ENCODE data around the gene RAB3D.

The RAB3D gene

GRCh38 chr19:11295180-11295579, 44.3 kb downstream of the RAB3D start:
- DNase-seq (ENCODE audit: low read depth in 1 of 2, low spot score in 1 of 2), result no peak
- TF ChIP-seq JUND (IDR thresholded peaks at IDR 0.05; ENCODE audit: low read depth), result no peak
- in situ Hi-C loops (cut with HindIII; ENCODE audit: low pct_unique_long_range_greater_than_20kb, low sequenced_read_pairs), result no loop called here

GRCh38 chr19:11293433-11294389, 45.7 kb downstream of the RAB3D start:
- no peak for TF ChIP-seq JUND (IDR thresholded peaks at IDR 0.05; ENCODE audit: low read depth)
- peak; percentile 75 to 92 for DNase-seq (ENCODE audit: low read depth in 1 of 2, low spot score in 1 of 2)
- in situ Hi-C loops (cut with HindIII; ENCODE audit: low pct_unique_long_range_greater_than_20kb, low sequenced_read_pairs), result no loop called here

- no peak for TF ChIP-seq JUND (IDR thresholded peaks at IDR 0.05; ENCODE audit: low read depth)
- in situ Hi-C loops (cut with HindIII; ENCODE audit: low pct_unique_long_range_greater_than_20kb, low sequenced_read_pairs), result no loop called here
- no peak for DNase-seq (ENCODE audit: low read depth in 1 of 2, low spot score in 1 of 2)
These were observed 47.5 kb downstream of the RAB3D start for GRCh38 chr19:11291991-11292390.

GRCh38 chr19:11291415-11291814, 48.0 kb downstream of the RAB3D start:
- DNase-seq (ENCODE audit: low read depth in 1 of 2, low spot score in 1 of 2), result no peak
- no peak for TF ChIP-seq JUND (IDR thresholded peaks at IDR 0.05; ENCODE audit: low read depth)
- in situ Hi-C loops (cut with HindIII; ENCODE audit: low pct_unique_long_range_greater_than_20kb, low sequenced_read_pairs), result no loop called here

GRCh38 chr19:11290256-11290655, 49.2 kb downstream of the RAB3D start:
- no peak for DNase-seq (ENCODE audit: low read depth in 1 of 2, low spot score in 1 of 2)
- TF ChIP-seq JUND (IDR thresholded peaks at IDR 0.05; ENCODE audit: low read depth), result no peak
- in situ Hi-C loops (cut with HindIII; ENCODE audit: low pct_unique_long_range_greater_than_20kb, low sequenced_read_pairs), result no loop called here

- TF ChIP-seq JUND (IDR thresholded peaks at IDR 0.05; ENCODE audit: low read depth), result no peak
- in situ Hi-C loops (cut with HindIII; ENCODE audit: low pct_unique_long_range_greater_than_20kb, low sequenced_read_pairs), result no loop called here
- DNase-seq (ENCODE audit: low read depth in 1 of 2, low spot score in 1 of 2), result peak in 1 of 2 experiments; percentile 47
These were observed 51.1 kb downstream of the RAB3D start for GRCh38 chr19:11288349-11288748.

GRCh38 chr19:11286312-11286974, 53.0 kb downstream of the RAB3D start:
- TF ChIP-seq JUND (IDR thresholded peaks at IDR 0.05; ENCODE audit: low read depth), result no peak
- in situ Hi-C loops (cut with HindIII; ENCODE audit: low pct_unique_long_range_greater_than_20kb, low sequenced_read_pairs), result no loop called here
- DNase-seq (ENCODE audit: low read depth in 1 of 2, low spot score in 1 of 2), result no peak

GRCh38 chr19:11284515-11284914, 54.9 kb downstream of the RAB3D start:
- no peak for TF ChIP-seq JUND (IDR thresholded peaks at IDR 0.05; ENCODE audit: low read depth)
- no peak for DNase-seq (ENCODE audit: low read depth in 1 of 2, low spot score in 1 of 2)
- in situ Hi-C loops (cut with HindIII; ENCODE audit: low pct_unique_long_range_greater_than_20kb, low sequenced_read_pairs), result no loop called here

DNA sequence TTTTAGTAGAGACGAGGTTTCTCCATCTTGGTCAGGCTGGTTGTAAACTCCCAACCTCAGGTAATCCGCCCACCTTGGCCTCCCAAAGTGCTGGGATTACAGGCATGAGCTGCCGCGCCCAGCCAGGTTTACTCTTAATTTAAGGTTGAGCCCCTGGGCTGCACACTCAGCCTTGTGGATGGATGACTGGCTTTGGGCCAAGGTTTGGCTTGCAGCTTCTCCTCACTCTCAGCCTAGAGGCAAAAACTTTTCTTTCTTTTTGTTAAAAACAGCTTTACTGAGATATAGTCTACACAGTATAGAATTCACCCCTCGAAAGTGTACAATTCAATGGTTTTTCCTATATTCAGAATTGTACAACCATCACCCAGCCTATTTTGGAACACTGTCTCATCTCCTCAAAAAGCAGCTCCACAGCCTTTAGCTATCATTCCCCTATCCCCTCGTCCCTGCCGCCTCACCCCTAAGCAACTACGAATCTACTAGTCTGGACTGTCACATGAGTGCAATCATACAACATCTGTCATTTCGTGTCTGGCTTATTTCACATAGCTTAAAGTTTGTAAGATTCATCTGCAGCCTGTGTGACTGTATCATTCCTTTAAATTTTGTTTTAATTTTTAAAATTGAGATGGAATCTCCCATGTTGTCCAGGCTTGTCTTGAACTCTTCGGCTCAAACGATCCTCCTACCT, 58.0 kb downstream of the RAB3D start:
- no peak for TF ChIP-seq JUND (IDR thresholded peaks at IDR 0.05; ENCODE audit: low read depth)
- in situ Hi-C loops (cut with HindIII; ENCODE audit: low pct_unique_long_range_greater_than_20kb, low sequenced_read_pairs), result no loop called here
- no peak for DNase-seq (ENCODE audit: low read depth in 1 of 2, low spot score in 1 of 2)

GRCh38 chr19:11279505-11280236, 59.8 kb downstream of the RAB3D start:
- DNase-seq (ENCODE audit: low read depth in 1 of 2, low spot score in 1 of 2), result no peak
- in situ Hi-C loops (cut with HindIII; ENCODE audit: low pct_unique_long_range_greater_than_20kb, low sequenced_read_pairs), result no loop called here
- TF ChIP-seq JUND (IDR thresholded peaks at IDR 0.05; ENCODE audit: low read depth), result no peak

DNA sequence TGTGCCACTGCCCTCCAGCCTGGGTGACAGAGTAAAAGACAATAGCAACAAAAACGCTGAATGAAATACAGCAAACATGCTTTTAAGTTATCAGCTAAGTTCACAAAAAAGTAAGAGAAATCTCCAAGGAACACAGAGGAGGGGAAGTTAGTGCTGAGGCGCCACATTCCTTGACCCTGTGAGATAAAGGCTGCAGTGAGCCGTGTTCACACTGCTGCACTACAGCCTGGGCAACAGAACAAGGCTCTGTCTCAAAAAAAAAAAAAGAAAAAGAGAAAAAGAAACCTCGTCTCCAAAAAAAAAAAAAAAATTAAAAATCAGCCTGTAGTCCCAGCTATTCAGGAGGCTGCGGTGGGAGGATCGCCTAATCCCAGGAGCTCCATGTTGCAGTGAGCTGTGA, 60.8 kb downstream of the RAB3D start:
- no peak for TF ChIP-seq JUND (IDR thresholded peaks at IDR 0.05; ENCODE audit: low read depth)
- in situ Hi-C loops (cut with HindIII; ENCODE audit: low pct_unique_long_range_greater_than_20kb, low sequenced_read_pairs), result no loop called here
- no peak for DNase-seq (ENCODE audit: low read depth in 1 of 2, low spot score in 1 of 2)

DNA sequence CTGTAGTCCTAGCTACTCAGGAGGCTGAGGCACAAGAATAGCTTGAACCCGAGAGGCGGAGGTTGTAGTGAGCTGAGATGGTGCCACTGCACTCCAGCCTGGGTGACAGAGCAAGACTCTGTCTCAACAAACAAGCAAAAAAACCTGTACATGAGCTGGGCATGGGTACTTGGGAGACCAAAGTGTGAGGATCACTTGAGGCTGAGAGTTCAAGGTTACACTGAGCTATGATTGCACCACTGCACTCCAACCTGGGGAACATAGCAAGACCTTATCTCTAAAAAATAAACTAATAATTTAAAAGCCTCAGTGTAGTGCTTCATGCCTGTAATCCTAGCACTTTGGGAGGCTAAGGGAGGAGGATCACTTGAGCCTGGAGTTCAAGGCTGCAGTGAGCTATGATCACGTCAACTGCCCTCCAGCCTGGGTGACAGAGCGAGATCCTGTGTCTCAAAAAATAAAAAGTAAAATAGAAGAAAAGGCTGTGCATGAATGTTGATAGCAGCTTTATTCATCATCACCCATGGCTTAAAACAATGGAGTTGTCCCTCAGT, 64.8 kb downstream of the RAB3D start:
- in situ Hi-C loops (cut with HindIII; ENCODE audit: low pct_unique_long_range_greater_than_20kb, low sequenced_read_pairs), result no loop called here
- TF ChIP-seq JUND (IDR thresholded peaks at IDR 0.05; ENCODE audit: low read depth), result no peak
- DNase-seq (ENCODE audit: low read depth in 1 of 2, low spot score in 1 of 2), result no peak
